ENCODE measurements around the gene QPRT.
A peak's percentile ranks its signal among the peaks of the same experiment; 100 is the strongest.
"Not testable (repeated sequence)": the region's sequence is repeated elsewhere in the genome, so short reads cannot be mapped to it uniquely, and the experiment has no call there.

The QPRT gene

DNA sequence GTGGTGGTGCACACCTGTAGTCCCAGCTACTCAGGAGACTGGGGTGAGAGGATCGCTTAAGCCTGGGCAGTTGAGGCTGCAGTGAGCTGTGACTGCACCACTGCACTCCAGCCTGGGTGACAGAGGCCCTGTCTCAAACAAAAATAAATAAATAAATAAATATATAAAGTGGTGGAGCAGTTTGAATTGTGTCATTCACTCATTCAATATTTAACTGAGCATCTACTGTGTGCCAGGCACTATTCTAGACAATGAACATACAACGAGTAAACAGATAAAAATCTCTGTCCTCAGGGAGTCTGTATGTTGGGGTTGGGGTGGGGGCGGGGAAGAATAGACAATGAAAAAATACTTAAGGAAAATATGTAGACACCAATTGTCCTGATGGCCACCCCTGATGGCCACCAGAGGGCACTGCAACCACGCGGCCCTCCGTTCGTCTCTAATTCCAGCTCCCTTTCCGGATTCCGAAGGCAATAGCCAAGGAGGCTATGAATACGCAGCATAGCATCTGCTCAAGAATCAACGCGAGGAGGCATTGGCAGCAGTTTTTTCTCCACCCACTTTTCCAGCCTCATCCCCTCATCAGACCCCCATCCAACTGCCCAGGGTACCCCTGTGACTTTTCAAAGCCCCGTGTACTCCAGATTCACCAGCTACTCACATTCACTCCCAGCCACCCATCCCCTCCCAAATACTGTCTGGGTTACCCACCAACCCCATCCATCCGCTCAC is 21.4 kb downstream of the QPRT start:
- TF ChIP-seq, protein P1, sequence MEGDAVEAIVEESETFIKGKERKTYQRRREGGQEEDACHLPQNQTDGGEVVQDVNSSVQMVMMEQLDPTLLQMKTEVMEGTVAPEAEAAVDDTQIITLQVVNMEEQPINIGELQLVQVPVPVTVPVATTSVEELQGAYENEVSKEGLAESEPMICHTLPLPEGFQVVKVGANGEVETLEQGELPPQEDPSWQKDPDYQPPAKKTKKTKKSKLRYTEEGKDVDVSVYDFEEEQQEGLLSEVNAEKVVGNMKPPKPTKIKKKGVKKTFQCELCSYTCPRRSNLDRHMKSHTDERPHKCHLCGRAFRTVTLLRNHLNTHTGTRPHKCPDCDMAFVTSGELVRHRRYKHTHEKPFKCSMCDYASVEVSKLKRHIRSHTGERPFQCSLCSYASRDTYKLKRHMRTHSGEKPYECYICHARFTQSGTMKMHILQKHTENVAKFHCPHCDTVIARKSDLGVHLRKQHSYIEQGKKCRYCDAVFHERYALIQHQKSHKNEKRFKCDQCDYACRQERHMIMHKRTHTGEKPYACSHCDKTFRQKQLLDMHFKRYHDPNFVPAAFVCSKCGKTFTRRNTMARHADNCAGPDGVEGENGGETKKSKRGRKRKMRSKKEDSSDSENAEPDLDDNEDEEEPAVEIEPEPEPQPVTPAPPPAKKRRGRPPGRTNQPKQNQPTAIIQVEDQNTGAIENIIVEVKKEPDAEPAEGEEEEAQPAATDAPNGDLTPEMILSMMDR (IDR thresholded peaks at IDR 0.05; ENCODE audit: low read depth, low read length, missing control alignments): peak; percentile 91
- no peak overlapping the region for H3K27ac ChIP-seq

DNA sequence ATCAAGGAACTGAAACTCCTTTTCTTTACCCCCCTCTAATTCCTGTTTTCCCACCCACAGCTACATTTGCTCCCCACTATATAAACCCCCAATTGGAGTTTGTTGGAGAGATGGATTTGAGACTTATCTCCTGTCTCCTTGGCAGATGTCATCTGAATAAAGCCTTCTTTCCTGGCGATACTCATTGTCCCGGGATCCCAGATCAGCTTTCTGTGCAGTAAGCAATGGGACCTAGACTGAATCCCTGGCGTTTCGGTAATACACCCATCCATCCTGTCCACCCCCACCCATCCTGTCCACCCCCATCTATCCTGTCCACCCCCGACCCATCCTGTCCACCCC is 22.2 kb downstream of the QPRT start:
- Histone ChIP-seq H3K27me3 (replicated peaks) (no peaks in the 10 kb centered on the region), H3K27ac (no peak overlapping the region), H3K36me3 (replicated peaks) (no peaks in the 10 kb centered on the region), H3K4me3 (ENCODE audit: low read depth, low read length) (no peak overlapping the region)
- TF ChIP-seq, protein P1 (IDR thresholded peaks at IDR 0.05; ENCODE audit: low read depth, low read length, missing control alignments): no peak
- no peak for DNase-seq
- in situ Hi-C loops (cut with HindIII; ENCODE audit: low pct_ligation_motif_present, low sequenced_read_pairs): no loop called here

More for the DNA sequence above, 21.4 kb downstream of the QPRT start:
- peak; percentile 85 for DNase-seq
- no peak overlapping the region for H3K4me3 ChIP-seq (ENCODE audit: low read depth, low read length)
- in situ Hi-C loops (cut with HindIII; ENCODE audit: low pct_ligation_motif_present, low sequenced_read_pairs): no loop called here
- no peaks in the 10 kb centered on the region for H3K36me3 ChIP-seq (replicated peaks)
- H3K27me3 ChIP-seq (replicated peaks): no peaks in the 10 kb centered on the region

DNA sequence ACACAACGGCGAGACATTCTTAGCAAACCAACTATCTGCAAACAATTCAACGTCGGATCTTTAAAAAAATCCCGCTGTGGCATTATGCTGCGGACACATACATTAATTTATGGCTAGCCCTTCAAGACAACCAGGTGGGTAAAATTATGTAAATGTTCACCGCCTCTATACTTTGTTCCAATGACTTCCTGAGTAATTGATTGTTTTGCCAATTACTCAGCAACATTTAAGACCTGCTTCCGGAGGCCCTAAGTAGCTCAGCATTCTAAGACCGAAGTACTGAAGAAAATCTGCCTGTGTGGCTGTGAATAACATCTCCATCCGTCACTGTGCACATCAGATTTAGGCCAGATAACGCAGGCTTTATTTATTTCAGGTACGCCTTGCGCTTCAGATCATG is 23.3 kb downstream of the QPRT start:
- DNase-seq: no peak
- Histone ChIP-seq H3K27ac (no peak overlapping the region), H3K36me3 (replicated peaks) (no peaks in the 10 kb centered on the region), H3K4me3 (ENCODE audit: low read depth, low read length) (no peak overlapping the region), H3K27me3 (replicated peaks) (no peaks in the 10 kb centered on the region)
- in situ Hi-C loops (cut with HindIII; ENCODE audit: low pct_ligation_motif_present, low sequenced_read_pairs): no loop called here
- TF ChIP-seq, protein P1 (IDR thresholded peaks at IDR 0.05; ENCODE audit: low read depth, low read length, missing control alignments): no peak

DNA sequence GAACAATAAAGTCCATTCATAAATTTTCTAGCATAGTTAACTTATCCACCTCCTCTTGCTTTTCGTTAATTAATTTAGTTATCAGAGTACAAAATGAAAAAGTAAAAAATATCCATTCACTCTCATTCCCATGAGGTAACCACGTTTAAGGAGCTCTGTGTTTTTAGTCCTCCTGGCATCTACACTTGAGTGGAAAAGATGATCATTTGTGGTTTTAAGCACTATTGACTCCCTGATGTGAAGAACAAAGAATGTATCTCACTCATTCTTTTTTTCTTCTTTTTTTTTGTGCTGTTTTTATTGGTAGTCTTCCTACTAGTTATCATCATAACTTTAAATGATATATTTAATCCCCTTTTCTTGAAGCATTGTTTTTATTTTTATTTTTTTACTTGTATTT is 26.1 kb downstream of the QPRT start:
- in situ Hi-C loops (cut with HindIII; ENCODE audit: low pct_ligation_motif_present, low sequenced_read_pairs): no loop called here
- H3K4me3 ChIP-seq (ENCODE audit: low read depth, low read length): no peak overlapping the region
- DNase-seq: no peak
- TF ChIP-seq, protein P1 (IDR thresholded peaks at IDR 0.05; ENCODE audit: low read depth, low read length, missing control alignments): no peak
- H3K36me3 ChIP-seq (replicated peaks): no peaks in the 10 kb centered on the region
- no peak overlapping the region for H3K27ac ChIP-seq
- H3K27me3 ChIP-seq (replicated peaks): no peaks in the 10 kb centered on the region

DNA sequence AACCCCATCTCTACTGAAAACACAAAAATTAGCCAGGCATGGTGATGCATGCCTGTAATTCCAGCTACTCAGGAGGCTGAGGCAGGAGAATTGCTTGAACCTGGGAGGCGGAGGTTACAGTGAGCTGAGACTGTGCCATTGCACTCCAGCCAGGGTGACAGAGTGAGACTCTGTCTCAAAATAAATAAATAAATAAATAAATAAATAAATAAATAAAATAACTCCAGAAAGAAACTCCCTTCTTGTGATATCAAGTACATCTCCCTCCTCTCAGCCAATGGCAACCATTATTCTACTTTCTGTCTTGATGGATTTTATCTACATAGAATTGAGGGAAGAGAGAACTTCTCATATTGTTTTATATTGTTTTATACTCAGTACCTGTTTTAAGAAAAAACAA is 28.2 kb downstream of the QPRT start:
- H3K4me3 ChIP-seq (ENCODE audit: low read depth, low read length); H3K27me3 ChIP-seq (replicated peaks); in situ Hi-C loops (cut with HindIII; ENCODE audit: low pct_ligation_motif_present, low sequenced_read_pairs); H3K36me3 ChIP-seq (replicated peaks); DNase-seq; H3K27ac ChIP-seq: not testable (repeated sequence)

DNA sequence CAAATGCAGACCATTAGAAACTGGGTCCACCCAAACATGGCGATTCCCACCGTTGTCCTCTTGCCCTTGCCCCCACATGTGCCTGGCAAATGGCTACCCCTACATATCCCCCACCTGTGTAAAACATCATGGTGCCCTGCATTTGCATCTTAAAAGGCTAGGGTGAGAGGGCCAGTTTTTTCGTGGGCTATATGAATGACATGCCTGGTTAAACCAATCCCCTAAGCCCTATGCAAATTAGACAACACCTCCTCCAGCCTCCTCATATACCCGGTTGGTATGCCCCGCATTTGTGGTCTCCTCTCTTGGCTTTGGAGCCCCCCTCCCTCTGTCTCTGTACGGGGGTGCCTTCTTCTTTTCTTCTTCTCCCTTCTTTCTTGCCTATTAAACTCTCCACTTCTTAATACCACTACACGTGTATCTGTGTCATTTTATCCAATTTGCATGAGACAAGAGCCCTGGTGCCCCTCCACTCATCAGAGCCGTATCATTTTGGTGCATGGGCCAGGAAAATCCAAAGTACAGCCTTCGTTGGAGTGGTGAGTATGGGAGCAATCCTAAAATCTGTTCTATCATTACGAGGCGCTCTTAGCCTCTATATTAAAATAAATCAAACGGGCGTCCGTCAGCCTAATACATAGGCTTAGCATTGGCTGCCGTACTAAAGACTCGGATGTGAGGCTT is 30.1 kb downstream of the QPRT start:
- Histone ChIP-seq H3K27ac (no peak overlapping the region), H3K36me3 (replicated peaks) (no peaks in the 10 kb centered on the region), H3K27me3 (replicated peaks) (no peaks in the 10 kb centered on the region), H3K4me3 (ENCODE audit: low read depth, low read length) (no peak overlapping the region)
- TF ChIP-seq, protein P1 (IDR thresholded peaks at IDR 0.05; ENCODE audit: low read depth, low read length, missing control alignments): no peak
- DNase-seq: no peak
- in situ Hi-C loops (cut with HindIII; ENCODE audit: low pct_ligation_motif_present, low sequenced_read_pairs): no loop called here

DNA sequence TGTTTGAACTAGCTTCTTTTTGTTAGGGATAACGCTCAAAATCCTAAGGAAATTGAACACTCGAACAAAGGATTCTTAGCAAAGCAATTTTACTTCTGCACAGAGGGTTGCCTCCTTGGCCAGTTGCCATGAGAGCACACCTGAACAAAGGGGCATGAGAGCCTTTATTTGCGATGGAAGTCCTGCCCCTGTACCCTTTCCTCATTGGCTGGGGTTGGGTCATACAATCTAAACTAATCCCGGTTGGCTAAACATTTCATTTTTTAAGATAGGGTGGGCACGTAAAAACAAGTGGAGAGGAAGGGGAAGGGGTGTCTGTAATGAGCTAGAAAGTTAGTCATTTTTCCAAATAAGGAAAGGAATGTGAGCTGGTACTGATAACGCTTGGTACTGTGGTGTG is 30.7 kb downstream of the QPRT start:
- H3K4me3 ChIP-seq (ENCODE audit: low read depth, low read length); in situ Hi-C loops (cut with HindIII; ENCODE audit: low pct_ligation_motif_present, low sequenced_read_pairs); H3K36me3 ChIP-seq (replicated peaks); DNase-seq; H3K27me3 ChIP-seq (replicated peaks); H3K27ac ChIP-seq: not testable (repeated sequence)
